RWPE1 (cell line): ENCODE results near the gene RASL12.

Experiments
- CTCF ChIA-PET: fragments of 350-600 bp; sonication (Branson Sonifier 250); formaldehyde crosslinking; extraction: SDS; loops from one replicate; lab custom pipeline; 2021; lab: Yijun Ruan, JAX
- POLR2A ChIA-PET: fragments of 400-600 bp; formaldehyde crosslinking; extraction: SDS; loops from one replicate; lab custom pipeline; 2020; ENCODE audit warnings: antibody characterized with exemption; ENCODE audit not compliant: low non-redundant PET; lab: Yijun Ruan, JAX
- DNase-seq: peaks from one replicate; pipeline ENCODE4 v3.0.0; 2012; ENCODE audit warnings: low spot score
- H3K27ac ChIP-seq: fragments of 450-650 bp; 2 replicates; pipeline ENCODE4 v1.5.1; 2017
- CTCF ChIP-seq: fragments of 450-650 bp; conservative IDR thresholded peaks from 2 replicates; pipeline ENCODE4 v1.5.1; 2017; ENCODE audit warnings: low read depth, mild to moderate bottlenecking

Gene RASL12

GRCh38 chr15:65067317-65067644 is 510 bp downstream of the RASL12 start:
- POLR2A ChIA-PET, result no interaction called here

GRCh38 chr15:65066635-65067316 is 1.0 kb downstream of the RASL12 start:
- DNase-seq, result no peak
- no peak overlapping the region for H3K27ac ChIP-seq
- POLR2A ChIA-PET, result interaction anchor here (0.6 kb wide), 2 partner anchors 318 to 1134 kb away, joined by 3 to 4 read pairs; no protein-coding TSS in a partner anchor
- TF ChIP-seq CTCF, result no peak
- CTCF ChIA-PET, result interaction anchor here (0.7 kb wide), 1 partner anchor 34 kb away, joined by 4 read pairs; no protein-coding TSS in a partner anchor

More at GRCh38 chr15:65067317-65067644, 510 bp downstream of the RASL12 start:
- CTCF ChIA-PET, result no interaction called here
- TF ChIP-seq CTCF, result no peak
- H3K27ac ChIP-seq, result no peak overlapping the region
- no peak for DNase-seq

- ChIA-PET CTCF (interaction anchor here (0.6 to 0.7 kb wide), 2 partner anchors 11 to 35 kb away, joined by 3 to 4 read pairs; no protein-coding TSS in a partner anchor), POLR2A (no interaction called here)
- no peak overlapping the region for H3K27ac ChIP-seq
- no peak for TF ChIP-seq CTCF
- DNase-seq, result no peak
Observed at GRCh38 chr15:65066001-65066634, 1.7 kb downstream of the RASL12 start.

GRCh38 chr15:65062726-65063125 is 5.1 kb downstream of the RASL12 start:
- H3K27ac ChIP-seq, result no peak overlapping the region
- TF ChIP-seq CTCF, result no peak
- ChIA-PET CTCF (no interaction called here), POLR2A (no interaction called here)
- DNase-seq, result no peak

GRCh38 chr15:65062061-65062460 is 5.7 kb downstream of the RASL12 start:
- no peak for TF ChIP-seq CTCF
- POLR2A ChIA-PET, result no interaction called here
- no peak for DNase-seq
- CTCF ChIA-PET, result no interaction called here
- no peak overlapping the region for H3K27ac ChIP-seq

GRCh38 chr15:65060641-65061397 is 7.0 kb downstream of the RASL12 start:
- ChIA-PET CTCF (no interaction called here), POLR2A (interaction anchor here (0.5 kb wide), 1 partner anchor 9 kb away, joined by 3 read pairs; no protein-coding TSS in a partner anchor)
- TF ChIP-seq CTCF, result no peak
- DNase-seq, result no peak
- H3K27ac ChIP-seq, result no peak overlapping the region
